Hematopoietic multipotent progenitor cell treated with erythropoietin and hydrocortisone succinate and interleukin-3 and kit ligand, for 4 days (in vitro differentiated cells): ENCODE results near the gene ANKRD27.
A peak's percentile ranks its signal among the peaks of the same experiment; 100 is the strongest.
"Not testable (repeated sequence)": the region's sequence is repeated elsewhere in the genome, so short reads cannot be mapped to it uniquely, and the experiment has no call there.

ENCODE experiments used
- DNase-seq: peaks from one replicate; pipeline ENCODE4 v3.0.0-alpha.2; 2015

Gene ANKRD27

DNA sequence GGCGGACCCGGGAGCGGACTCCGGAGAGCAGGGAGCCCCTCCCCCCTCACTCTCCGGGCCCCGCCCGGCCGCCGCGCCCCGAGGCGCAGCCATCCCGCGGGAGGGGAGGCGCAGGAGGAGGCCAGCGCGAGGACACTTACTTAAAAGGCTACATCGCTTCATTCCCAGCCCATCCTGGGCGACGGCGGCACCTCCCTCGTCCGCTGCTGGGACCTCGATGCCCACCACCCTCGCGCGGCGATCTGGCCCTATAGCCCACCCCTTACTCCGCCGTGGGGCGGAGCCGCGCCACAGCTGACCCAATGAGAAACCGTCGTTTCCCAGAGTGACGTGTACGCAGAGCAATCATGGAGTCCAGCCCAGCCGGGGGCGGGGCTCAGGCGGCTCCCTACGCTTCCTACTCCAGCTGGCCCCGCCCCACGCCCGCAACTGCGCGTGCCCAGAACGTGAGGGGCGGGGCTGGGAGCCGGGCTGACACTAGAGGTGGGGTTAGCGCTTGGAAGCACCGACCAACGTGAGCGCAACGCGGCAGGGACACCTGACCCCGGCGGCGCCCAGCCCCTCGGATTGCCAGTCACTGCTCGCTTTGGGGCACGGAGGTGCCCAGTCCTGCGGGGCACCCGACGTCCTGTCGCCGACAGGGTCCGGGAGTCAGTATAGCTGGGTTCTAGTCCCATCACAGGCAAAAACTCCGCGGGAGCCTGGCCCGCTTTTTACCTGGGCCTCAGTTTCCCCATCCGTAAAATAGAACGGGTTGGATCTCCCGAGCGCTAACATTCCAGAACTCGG, at the start of gene ANKRD27:
ANKRD27 (minus strand) TSS at position 250 of the 789 bp plus-strand sequence. CDS start 16,165 bp downstream, outside the sequence.
- DNase-seq = peak; percentile 99

DNA sequence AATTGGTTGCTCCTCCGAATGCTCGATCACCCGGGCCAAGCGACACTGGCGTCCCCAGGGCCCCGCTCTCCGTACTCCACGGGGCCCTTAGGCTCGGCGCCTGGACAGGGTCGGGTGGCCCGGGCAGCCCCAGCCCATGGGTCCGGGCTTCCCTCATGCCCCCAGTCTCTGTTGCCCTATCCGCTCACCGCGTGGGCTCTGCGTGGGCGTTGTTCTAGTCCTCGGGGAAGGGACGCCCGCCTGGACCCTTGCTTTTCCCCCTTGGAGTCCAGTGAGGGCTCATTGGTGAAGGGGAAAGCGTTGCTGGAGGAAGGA, 45.9 kb upstream of the ANKRD27 start:
- DNase-seq = no peak

DNA sequence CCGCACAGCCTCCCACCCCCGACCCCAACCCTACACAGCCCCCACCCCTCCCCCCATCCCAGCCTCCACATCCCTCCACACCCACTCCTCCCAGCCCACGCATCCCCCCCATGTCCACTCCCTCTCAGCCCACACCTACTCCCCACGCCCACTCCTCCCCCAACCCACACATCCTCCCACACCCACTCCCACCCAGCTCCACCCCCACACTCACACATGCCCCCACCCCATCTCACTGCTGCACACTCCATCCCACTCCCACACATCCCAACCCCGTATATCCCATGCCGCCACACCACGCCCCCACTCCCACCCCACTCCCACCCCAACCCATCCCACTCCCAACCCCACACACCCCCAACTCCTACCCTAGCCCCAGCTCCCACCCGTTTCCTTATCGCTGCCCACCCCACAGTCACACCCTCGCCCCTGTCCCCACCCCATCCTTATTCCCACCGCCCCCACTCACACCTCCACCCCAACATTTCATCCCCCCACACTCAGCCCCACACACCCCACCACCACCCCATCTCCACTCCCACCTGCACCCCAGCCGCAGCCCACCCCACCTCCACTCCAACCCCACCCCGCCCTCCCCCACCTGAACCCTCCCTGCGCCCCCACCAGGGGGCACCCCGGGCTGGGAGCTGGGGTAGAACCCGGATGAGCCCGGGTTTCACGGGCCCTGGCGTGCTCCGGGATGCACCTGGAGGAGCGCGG, 45.4 kb upstream of the ANKRD27 start:
- no peak for DNase-seq

DNA sequence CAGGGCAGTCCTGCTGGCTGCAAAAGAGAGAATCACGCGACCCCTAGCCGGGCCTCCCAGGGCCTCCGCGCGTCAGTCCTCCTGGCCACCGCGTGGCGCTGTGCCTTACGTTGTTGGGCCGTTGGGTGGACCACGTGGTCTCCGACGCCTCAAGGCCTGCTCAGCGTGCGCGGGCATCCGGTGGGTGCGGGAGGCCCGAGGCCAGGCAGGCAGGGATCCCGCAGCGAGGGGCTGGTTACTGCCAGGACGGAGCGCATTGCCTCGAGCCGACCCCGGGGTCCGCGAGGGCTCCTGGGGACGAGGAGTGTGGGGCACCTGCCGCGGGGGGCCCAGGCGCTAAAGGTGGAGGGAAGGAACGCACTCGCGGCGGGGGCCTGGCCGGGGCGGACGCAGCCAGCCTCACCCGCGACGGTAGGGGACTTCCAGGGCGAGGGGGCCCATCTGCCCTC, 44.7 kb upstream of the ANKRD27 start, which contains the start of gene TDRD12:
TDRD12 (plus strand) TSS at position 157 of the 449 bp plus-strand sequence. CDS start 306 bp downstream, outside the sequence.
- peak; percentile 18 for DNase-seq

- DNase-seq = no peak
Observed at GRCh38 chr19:32718286-32718685, 43.3 kb upstream of the ANKRD27 start.

GRCh38 chr19:32717496-32717895, 42.5 kb upstream of the ANKRD27 start:
- no peak for DNase-seq

GRCh38 chr19:32716203-32716602, 41.2 kb upstream of the ANKRD27 start:
- not testable (repeated sequence) for DNase-seq

DNA sequence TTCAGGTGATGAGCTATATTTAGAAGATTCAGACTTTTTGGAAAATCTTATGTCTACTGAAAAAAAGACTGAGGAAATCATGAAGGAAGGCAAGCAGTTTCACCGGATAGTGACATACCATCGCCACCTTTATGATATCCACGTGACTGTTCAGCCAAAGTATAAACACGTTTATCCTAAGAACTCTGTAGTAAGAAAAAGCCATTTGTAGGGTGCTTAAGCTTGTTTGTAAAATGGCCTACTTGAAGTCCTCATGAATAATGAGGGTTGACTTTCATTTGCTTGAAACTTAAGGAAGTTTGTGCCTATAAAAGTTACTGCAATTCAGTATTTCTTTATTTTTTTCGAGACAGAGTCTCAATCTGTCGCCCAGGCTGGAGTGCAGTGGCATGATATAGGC, 36.8 kb upstream of the ANKRD27 start:
- no peak for DNase-seq

GRCh38 chr19:32709032-32709431, 34.1 kb upstream of the ANKRD27 start:
- DNase-seq = no peak

- DNase-seq = peak; percentile 64
Observed at GRCh38 chr19:32708457-32708856, 33.5 kb upstream of the ANKRD27 start.

GRCh38 chr19:32704006-32704405, 29.0 kb upstream of the ANKRD27 start:
- DNase-seq = not testable (repeated sequence)

DNA sequence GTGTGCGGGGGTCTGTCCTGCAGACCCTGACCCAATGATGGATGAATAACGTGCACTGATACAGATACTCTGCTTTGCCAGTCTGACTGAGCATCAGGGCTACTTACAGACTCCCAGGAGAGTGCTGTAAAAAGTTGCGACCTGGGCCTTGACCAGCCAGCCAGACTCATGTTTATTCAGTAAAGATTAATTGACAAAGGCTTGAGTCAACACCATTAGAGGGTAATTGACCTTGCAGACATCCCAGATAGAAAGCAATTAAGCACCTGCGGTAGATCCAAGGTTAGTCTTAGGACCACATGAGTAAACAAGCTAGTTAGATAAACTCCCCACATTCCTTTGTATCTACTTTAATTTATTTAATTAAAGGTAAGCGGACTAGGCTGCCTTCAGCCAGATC, 27.0 kb upstream of the ANKRD27 start:
- no peak for DNase-seq

DNA sequence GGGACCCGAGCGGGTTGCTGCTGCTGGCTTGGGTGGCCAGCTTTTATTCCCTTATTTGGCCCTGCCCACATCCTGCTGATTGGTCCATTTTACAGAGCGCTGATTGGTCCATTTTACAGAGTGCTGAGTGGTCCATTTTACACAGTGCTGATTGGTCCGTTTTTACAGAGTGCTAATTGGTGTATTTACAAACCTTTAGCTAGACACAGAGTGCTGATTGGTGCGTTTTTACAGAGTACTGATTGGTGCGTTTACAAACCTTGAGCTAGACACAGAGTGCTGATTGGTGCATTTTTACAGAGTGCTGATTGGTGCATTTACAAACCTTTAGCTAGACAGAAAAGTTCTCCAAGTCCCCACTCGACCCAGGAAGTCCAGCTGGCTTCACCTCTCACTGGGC, 25.1 kb upstream of the ANKRD27 start:
- not testable (repeated sequence) for DNase-seq

- DNase-seq = not testable (repeated sequence)
Observed at GRCh38 chr19:32696771-32697170, 21.8 kb upstream of the ANKRD27 start.

DNA sequence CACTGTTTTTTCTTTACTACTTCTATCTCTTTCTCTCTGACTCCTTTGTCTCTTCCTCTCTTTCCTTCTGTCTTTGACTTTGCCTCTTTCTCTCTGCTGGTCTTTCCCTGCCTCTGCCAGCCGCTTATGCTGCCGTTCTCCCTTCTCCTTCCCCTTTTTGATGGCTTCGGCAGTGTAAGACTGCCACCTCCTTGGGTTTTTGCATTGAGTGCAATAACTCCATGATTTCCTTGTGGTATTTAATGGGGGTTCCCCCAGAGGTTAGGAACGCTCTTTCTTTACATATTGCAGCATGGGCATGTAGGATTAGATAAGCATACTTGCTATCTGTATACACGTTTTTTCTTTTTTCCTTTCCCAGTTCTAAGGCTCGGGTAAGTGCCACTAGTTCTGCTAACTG, 20.5 kb upstream of the ANKRD27 start:
- peak; percentile 83 for DNase-seq

- not testable (repeated sequence) for DNase-seq
Observed at GRCh38 chr19:32694851-32695250, 19.9 kb upstream of the ANKRD27 start.

GRCh38 chr19:32694316-32694715, 19.3 kb upstream of the ANKRD27 start:
- DNase-seq = not testable (repeated sequence)

DNA sequence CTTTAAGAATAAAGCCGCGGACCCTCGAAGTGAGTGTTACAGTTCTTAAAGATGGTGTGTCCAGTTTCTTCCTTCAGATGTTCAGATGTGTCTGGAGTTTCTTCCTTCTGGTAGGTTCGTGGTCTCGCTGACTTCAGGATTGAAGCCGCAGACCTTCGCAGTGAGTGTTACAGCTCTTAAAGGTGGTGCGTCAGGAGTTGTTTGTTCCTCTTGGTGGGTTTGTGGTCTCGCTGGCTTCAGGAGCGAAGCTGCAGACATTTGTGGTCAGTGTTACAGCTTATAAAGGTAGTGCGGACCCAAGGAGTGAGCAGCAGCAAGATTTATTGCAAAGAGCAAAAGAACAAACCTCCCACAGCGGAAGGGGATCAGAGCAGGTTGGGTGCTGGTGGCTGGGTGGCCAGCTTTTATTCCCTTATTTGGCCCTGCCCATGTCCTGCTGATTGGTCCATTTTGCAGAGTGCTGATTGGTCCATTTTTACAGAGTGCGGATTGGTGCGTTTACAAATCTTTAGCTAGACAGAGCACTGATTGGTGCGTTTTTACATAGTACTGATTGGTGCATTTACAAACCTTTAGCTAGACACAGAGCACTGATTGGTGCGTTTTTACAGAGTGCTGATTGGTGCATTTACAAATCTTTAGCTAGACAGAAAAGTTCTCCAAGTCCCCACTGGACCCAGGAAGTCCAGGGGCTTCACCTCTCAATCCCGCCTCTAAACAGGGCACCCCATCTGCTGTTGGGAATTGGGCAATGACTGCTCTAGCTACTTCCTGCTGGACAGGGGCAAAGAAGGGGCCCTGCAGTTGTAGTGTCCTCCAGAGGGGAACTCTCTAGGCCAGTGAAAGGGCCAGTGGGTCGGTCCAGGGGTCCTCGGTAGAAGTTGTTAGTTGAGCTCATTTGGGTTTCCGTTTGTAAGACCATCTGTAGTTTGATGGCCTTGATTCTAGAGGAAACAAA, 18.4 kb upstream of the ANKRD27 start:
- peak; percentile 72 for DNase-seq

DNA sequence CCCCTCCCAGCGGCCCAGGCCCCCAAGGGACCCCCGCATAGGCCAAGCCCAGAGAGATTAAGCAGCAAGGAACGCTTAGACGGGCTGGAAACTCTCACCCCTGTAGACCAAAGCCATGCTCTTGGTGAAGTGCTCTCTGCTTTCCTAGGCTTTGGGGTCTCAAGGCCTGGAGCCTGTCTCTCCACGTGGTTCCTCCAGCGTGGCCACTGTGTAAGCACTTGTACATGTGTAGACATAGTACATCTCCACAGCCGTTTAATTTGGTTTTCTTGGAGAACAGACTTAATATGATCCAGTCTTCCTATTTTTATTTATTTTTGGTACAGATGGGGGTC, 17.7 kb upstream of the ANKRD27 start:
- peak; percentile 49 for DNase-seq

- DNase-seq = peak; percentile 81
Observed at GRCh38 chr19:32691952-32692726, 17.2 kb upstream of the ANKRD27 start.

- DNase-seq = peak; percentile 94
Observed at GRCh38 chr19:32691291-32691951, 16.4 kb upstream of the ANKRD27 start, which contains the start of gene NUDT19. Gene NUDT19 (plus strand): TSS chr19:32691821. CDS start chr19:32691961, 140 bp downstream.
